ENCODE measurements around the gene YWHAG. TPM values are rescaled to one million over a fixed set of nuclear protein-coding genes. Genes with fewer than 3 reads are reported as not detected.

YWHAG gene
- total and polyA plus RNA-seq, 9 of the 15 experiments (the other 6 are each of a cell fraction or from before 2014, with no cell fraction given): 30.4 to 246 (median 94.5) TPM

DNA sequence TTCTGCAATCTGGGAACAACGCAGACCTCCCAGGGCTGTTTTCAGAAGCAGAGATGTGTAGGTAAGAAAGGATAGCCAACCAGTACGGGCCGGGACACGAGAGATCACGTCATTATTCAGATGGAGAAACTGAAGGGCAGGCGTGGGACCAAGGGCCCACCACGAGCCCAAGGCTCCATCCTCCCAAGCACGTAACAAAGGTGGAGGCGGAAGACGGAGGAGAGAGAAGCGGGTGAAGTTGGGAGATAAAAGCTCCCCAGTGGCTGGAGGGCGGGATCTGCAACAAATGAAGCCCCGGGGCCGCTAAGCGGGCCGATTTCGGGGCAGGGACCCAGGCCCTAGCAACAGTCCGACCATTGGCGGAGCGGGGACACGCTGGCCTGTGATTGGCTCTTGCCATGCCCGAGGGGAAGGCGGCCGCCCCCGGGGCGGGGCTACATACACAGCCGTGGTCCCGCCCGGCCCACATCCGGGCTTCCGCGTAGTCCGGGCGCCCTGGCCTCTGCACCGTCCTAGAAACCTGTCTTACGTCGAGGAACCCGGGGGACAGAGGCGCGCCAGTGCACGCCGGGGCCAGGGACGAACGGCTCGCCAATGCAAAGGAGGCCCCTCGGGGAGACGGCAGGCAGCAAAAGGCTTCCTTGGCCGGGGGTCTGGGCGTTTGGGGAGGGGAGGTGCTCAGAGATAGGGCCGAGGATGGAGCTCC, 40.9 kb downstream of the YWHAG start (continued):
- TF ChIP-seq ATF1 (CRISPR knock-in tag; IDR thresholded peaks at IDR 0.05) (no peak), ATF1 (tag; IDR thresholded peaks at IDR 0.05) (peak; percentile 81), PHTF2 (CRISPR knock-in tag; IDR thresholded peaks at IDR 0.05) (no peak), ELF1 (tag; IDR thresholded peaks at IDR 0.05) (peak; percentile 65; the same call in 1 of the 2 replicates), MIER1 (IDR thresholded peaks at IDR 0.05; ENCODE audit: low read depth) (peak; percentile 43; the same call in 1 of the 2 replicates), ZNF217 (CRISPR knock-in tag; IDR thresholded peaks at IDR 0.05) (no peak), PRMT5 (CRISPR knock-in tag; IDR thresholded peaks at IDR 0.05) (no peak), TAF1 (IDR thresholded peaks at IDR 0.05; ENCODE audit: control insufficient read depth, extremely low read depth, insufficient read depth, low read length, severe bottlenecking) (no peak), NELFE (IDR thresholded peaks at IDR 0.05; ENCODE audit: insufficient read depth, insufficient read length) (no peak), ARNT (IDR thresholded peaks at IDR 0.05) (0 out of 4 replicates have a peak, but pooled peaks of 1 of the 2 experiments have one; percentile 25), EZH2 (IDR thresholded peaks at IDR 0.05; ENCODE audit: borderline replicate concordance, low read depth, low read length) (no peak), ETS2 (tag; IDR thresholded peaks at IDR 0.05; ENCODE audit: borderline replicate concordance, poor library complexity, severe bottlenecking) (no peak), ETV5 (CRISPR knock-in tag; IDR thresholded peaks at IDR 0.05; ENCODE audit: low read depth) (no peak; the same call in 1 of the 2 replicates), NR2F6 (CRISPR knock-in tag; IDR thresholded peaks at IDR 0.05) (no peak), TSC22D4 (tag; IDR thresholded peaks at IDR 0.05) (no peak), SOX6 (IDR thresholded peaks at IDR 0.05) (no peak), MTA3 (IDR thresholded peaks at IDR 0.05; ENCODE audit: borderline replicate concordance) (peak; percentile 71; the same call in 1 of the 2 replicates), GTF2A2 (tag; IDR thresholded peaks at IDR 0.05) (no peak), ZNF551 (CRISPR knock-in tag; IDR thresholded peaks at IDR 0.05) (no peak), SNIP1 (IDR thresholded peaks at IDR 0.05; ENCODE audit: low read depth) (no peak), ZFPM2 (CRISPR knock-in tag; IDR thresholded peaks at IDR 0.05) (no peak), CHD1 (IDR thresholded peaks at IDR 0.05; ENCODE audit: low read length) (no peak), ZNF253 (CRISPR knock-in tag; conservative IDR thresholded peaks at IDR 0.05) (no peak), MECOM (CRISPR knock-in tag; IDR thresholded peaks at IDR 0.05) (no peak), KLF16 (IDR thresholded peaks at IDR 0.05) (no peak), ZNF175 (CRISPR knock-in tag; IDR thresholded peaks at IDR 0.05; ENCODE audit: low read depth) (no peak), HNRNPK (IDR thresholded peaks at IDR 0.05; ENCODE audit: low read depth, low read length, poor library complexity, severe bottlenecking) (no peak)
